A673 (cell line): Measurements from ENCODE around the gene PARD6A.

Source experiments
- CTCF ChIP-seq: fragments of 300-800, 200-600 bp; sonication (generic); conservative IDR thresholded peaks from 2 replicates; pipeline ENCODE4 v1.5.1; 2017; ENCODE audit warnings: low read depth, mild to moderate bottlenecking, antibody characterized with exemption, low read length, moderate library complexity, mixed read lengths
- EZH2 ChIP-seq: fragments of 200-600 bp; sonication (generic); IDR thresholded peaks from 2 replicates; pipeline ENCODE4 v1.6.1; 2017; ENCODE audit warnings: borderline replicate concordance, low read depth, mild to moderate bottlenecking, mixed read lengths, antibody characterized with exemption, low read length; ENCODE audit not compliant: poor library complexity, severe bottlenecking

- TF ChIP-seq EZH2 (no peak), CTCF (no peak)
Measured at GRCh38 chr16:67675579-67675935, 14.8 kb downstream of the PARD6A start.
